Inferior parietal cortex (tissue), 1 donor: ENCODE measurements around the gene DENND1A.
A peak's percentile ranks its signal among the peaks of the same experiment; 100 is the strongest.

Experiments used
- DNase-seq: peaks from one replicate; pipeline ENCODE4 v3.0.0-alpha.2; 2016; ENCODE audit errors: extremely low spot score

Gene DENND1A

DNA sequence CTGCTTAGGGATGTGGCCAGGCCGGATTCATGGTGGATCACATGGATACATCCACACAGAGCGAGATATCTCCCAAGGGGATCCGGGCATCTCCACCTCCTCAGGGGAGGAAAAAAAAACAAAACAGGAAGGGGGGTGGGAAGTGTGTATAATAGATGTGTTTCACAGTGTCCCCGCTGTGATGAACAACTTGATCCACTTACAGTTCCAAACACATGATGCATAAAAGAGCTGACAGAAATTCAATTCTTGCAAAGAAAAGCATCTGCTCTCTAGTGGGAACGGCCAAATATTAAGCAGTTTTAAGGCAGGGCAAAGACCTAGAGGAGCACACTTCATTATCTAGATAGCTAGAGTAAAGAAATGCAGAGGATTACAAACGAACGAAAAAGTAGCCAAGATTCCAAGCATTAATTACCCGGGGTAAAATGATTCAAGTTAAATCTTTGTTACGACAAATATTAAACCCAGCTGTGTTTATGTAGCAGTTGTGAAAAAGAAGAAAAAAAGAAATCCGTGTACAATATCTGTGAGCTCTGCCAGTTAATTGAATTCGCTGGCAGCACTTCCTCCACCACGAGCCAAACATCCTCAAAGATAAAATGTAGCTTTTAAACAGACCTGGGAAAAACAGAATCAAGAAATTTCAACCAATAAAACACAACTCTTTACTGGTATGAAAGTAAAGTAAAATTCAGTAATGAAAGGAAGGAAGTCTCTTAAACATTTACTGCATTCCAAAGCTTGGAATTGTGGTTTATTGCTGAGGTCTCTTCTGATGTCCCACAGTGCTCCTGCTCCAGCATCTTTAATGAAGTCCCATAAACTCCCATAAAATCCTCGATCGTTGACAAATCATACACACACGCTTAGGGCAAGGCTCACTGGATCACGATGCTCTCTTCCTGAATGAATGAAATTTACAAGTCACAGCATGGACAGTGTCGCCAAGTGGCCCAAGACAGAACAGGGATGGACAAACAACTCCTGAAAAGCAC is 360.9 kb downstream of the DENND1A start:
- DNase-seq, result no peak

DNA sequence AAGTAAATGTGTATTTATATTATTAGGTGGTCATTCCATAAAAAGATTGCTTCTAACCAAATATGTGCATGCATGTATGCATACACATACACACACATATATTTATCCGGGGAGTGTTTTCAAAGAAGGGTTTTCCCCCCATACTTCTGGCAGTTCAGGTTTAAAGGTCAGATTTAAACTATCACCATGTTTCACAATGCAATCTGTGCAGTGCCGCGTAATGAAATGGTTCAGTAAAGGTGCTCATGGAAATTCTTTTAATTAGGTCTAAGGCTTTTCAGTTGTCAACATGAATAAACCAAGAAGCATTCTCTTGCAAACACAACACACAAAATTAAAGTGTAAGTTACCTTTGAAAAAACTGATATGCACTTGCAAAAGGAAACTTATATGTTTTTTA is 362.9 kb downstream of the DENND1A start:
- DNase-seq, result no peak

DNA sequence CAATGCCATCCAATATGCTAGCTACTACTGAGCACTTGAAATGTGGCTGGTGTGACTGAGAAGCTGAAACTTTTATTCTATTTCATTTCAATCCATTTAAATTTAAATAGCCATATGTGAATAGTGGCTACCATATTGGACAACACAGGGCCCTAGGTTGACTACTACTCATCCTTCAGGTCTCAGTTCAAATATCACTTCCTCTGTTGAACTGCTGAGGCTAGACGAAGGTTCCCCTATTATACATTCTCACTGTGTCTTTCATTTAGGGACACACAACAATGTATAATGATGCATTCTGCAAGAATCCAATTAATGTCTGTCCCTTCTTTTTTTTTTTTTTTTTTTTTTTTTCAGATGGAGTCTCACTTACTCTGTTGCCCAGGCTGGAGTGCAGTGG is 365.3 kb downstream of the DENND1A start:
- no peak for DNase-seq

DNA sequence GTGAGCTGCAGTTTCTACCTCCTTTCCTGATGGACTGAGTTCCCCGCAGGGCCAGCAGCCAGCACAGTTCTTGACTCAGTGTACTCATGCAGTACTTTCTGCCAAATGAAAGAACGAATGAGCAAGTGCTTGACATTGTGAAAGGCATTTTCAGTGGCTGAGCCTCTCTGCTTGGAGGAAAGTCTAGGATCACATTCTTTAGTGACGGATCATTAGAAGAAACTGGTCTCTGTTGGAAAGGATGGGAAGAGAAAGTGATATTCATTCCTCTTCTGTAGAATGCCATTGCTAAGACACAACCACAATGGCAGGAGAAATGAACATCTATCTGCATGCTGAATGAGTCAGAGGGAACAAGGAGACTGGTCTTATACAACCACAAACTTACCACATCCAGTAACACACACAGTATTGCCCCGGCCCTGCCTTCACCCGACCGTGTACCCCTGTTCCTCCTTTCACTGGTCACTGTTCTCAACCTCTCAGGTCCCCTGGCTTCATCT is 367.0 kb downstream of the DENND1A start:
- no peak for DNase-seq

DNA sequence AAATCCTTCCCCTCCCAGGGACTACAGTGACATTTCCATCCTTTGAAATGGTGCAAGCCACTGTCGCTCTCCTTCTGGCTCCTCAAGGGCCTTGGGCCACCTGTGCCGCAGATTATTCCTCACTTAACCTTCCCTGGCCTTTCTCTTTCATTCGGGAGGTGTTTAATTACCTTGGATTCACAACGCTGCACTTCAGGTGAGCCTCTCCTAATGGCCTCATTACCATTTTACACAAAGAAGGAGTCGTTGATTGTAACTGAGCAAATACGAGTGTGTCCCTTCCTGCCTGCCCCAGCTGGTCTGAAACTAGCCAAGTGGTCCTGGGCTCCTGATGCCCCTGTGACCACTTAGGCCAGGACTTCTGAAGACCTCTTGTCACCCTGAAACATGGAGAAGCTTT is 368.9 kb downstream of the DENND1A start:
- DNase-seq, result no peak

DNA sequence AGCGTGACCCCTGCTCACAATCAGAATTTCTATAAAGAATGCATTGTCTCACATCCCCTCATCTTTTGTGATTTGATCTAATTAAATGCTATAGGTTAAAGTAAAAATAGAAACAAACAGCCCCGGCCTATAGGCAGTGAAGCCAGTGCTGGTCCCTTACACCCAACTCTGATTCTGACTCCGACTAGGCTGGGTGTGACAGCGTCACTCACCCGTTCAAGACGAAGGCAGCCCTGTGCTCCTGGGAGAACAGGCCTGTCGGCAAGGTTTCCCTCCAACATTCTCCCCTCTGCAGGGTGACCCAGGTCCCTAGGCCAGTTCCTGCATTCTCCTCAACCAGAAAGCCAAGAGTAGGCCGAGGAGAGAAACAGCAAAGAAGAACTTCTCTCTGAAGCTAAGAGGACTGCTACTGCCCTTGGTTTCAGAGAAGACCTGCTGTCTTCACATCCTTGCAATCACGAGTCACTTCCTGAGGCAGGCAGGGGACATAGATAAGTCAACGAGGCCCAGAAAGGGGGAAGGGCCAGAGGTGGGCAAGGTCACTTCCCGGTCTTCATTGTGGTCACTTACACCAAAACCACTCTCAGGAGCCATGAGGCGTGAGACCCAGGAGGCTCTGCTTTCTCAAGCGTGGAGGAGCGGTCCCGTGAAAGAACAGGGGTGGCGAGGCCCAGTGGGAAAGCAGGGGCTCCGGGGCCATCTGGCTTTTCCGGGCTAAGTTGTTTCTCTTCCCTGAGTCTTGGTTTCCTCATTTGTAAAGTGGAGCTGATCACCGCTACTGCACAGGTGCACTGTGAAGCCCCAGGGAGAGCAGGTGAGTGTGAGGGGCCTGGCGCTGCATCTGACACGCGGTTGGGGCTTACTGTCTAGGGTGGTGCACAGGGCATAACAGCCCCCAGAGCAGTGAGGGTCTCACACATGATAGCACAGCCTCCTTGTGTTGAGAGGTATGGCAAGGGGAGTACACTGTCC is 373.2 kb downstream of the DENND1A start:
- no peak for DNase-seq

DNA sequence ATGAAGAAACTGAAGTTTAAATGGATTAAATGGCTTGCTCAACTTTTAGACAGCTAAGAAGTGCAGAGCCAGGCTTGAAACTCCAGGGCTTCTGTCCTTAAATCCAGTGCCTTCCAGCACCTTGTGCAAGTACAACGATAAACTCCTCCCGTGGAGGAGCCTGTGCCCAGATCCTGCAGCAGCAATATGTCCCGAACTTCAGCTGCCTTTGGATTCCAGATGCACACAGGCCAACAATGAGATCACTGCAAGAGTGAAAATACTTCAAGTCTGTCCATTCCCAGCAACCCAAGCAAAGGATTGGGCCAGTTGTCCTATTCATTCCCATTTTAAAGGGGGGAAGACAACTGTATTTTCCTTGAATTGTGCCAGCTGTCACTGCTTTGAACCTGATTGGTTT is 374.3 kb downstream of the DENND1A start:
- no peak for DNase-seq

DNA sequence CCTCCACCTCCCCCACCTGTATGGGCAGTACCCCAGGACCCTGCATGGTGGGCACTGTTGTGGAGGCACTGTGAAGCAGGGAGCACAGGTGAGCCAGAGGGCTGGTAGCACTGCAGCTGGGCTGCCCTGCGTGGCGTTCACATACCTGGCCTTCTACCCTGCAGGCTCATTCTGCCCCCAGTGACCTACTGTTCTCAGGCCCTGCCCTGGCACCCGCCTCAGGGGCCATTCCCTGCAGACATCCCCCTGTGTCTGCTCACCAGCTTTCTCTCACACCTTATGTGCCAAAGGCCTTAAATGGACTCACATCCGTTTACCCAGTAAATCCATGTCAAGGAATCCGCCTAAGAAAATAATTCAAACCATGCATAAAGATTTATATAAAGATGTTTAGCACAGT is 377.4 kb downstream of the DENND1A start:
- no peak for DNase-seq

DNA sequence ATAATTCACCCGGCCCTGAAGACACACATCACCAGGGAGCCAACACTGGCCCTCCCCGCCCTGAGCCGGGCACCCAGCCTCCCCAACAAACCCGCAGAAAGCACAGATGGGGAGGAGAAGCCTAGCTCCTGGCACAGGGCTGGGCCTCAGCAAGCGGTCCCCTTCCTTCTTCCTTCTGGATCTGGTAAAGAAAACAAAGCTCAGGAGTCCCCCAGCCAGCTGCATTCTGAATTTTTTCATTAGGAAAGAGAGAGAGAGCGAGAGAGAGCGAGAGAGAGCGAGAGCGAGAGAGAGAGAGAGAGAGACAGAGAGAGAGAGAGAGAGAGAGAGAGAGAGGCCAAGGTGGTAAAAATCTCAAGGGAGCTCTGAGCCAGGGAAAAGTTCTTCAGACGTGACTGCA is 378.2 kb downstream of the DENND1A start:
- DNase-seq, result no peak

DNA sequence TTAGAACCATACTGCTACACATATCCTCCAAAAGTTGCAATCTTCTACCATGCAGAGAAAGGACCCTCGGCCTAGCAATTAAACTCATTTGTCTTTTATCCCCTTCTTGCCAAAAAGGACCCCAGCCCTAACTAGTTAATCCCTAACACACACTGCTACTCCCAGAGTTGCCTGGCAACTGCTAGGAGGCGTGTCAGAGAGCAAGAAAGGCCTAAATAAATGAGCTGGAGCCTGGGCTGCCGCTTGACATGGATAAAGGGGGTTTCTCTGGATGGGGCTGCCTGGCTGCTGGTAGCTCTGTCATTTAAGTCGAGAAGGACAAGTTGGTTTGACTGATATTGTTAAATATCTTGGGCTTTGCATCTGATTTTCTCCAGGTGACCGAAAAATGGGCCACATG is 379.1 kb downstream of the DENND1A start:
- DNase-seq, result no peak

DNA sequence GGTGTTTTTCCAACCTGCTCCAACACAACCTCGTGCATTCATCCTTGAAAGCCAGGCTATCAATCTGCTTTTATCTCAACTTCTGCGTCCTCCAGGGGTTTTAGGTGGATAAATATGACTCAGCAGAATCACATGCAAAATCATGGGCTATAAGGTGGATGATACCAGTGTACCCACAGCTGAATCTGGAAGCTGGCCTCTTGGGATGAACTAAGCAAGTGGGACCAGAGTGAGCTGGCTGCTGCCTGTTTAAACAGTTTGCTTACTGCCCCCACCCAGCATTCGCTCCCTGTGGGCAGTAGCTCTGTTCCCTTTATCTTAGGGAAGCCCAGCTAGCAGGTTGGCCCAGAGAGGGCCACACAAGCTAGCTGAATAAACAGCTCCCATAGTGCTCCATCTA is 379.9 kb downstream of the DENND1A start:
- peak; percentile 13 for DNase-seq

DNA sequence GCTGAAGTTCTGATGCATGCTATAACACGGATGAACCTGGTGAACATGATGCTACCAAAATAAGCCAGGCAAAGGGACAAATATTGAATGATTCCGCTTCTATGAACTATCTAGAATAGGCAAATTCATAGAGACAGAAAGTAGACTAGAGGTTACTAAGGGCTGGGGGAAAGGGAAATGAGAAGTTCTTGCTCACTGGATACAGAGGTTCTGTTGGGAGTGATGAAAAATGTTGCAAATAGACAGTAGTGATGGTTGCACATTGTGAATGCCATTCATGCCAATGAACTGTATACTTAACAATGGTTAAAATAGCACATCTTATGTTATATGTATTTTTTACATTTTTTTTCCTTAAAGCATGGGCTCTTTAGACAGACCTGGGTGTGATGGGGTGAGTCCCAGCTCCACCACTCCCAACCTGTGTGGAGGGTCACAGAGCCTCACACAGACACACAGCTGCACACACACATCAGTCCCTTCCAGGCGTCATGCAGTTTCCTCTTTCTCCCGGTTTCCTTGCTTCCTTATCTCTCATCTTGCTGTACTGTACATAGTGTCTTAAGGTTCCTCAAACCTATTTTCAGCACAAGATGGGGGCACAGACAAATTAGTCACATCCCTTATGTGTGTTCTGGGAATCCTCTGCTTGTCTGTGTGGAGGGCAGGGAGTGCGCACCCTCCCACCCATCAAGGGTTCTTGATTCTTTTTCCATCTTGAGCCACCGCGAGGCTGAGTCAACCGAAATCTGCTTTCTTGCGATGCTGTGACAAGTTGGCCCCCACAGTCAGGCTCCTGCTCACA is 381.0 kb downstream of the DENND1A start:
- peak; percentile 34 for DNase-seq

DNA sequence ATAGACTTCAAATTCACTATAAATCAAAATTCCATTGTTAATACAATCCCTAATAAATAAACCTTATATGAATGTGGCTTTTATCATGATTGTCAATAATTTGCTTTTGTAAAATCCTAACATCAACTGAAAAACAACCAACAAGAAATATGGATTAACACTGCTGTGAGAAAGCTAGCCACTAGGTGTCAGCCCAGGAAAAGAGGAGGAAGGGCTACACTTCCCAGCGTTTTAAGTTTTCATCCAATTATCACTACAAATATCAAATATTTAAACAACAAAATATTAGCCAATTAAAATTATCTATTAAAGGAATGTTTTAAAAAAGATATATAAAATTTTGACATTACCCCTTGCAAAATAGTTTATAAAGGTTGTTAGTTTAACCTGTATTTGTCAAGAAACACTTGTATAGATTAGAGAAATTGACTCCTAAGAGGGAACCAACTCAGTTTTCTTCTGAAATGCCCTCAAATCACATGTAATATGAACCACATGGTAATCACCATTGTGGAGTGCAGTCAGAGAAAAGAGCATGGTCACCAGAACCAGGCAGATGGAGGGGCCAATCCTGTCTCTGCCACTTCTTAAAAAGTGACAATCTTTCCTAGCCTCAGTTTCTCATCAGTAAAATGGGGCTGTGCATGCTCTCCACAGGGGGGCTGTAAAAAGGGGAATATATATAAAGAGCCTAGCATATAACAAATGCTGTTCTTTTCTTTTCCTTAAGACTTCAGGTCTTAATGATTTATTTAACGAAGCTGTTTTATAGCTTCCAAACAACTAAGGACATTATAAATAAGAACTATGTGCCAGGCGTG is 385.7 kb downstream of the DENND1A start:
- DNase-seq, result peak; percentile 71

DNA sequence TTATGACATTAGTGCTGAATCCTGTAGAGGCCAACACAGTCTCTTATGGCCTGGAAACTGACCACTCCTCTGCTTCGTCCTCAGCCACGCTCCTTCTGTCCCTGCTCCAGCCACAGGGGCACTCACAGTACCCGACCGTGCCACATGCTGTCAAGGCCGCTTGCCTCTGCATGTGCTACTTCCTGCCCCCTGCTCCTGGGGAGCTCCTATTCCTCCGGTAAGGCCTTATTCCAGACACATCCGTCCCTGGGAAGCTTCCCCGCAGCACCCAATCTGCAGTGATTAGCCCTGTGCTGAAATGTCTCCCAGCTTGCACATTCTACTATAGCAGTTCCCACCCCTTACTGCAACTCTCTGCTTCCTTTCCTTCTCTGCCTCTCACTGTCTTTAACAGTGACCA is 386.4 kb downstream of the DENND1A start:
- no peak for DNase-seq

DNA sequence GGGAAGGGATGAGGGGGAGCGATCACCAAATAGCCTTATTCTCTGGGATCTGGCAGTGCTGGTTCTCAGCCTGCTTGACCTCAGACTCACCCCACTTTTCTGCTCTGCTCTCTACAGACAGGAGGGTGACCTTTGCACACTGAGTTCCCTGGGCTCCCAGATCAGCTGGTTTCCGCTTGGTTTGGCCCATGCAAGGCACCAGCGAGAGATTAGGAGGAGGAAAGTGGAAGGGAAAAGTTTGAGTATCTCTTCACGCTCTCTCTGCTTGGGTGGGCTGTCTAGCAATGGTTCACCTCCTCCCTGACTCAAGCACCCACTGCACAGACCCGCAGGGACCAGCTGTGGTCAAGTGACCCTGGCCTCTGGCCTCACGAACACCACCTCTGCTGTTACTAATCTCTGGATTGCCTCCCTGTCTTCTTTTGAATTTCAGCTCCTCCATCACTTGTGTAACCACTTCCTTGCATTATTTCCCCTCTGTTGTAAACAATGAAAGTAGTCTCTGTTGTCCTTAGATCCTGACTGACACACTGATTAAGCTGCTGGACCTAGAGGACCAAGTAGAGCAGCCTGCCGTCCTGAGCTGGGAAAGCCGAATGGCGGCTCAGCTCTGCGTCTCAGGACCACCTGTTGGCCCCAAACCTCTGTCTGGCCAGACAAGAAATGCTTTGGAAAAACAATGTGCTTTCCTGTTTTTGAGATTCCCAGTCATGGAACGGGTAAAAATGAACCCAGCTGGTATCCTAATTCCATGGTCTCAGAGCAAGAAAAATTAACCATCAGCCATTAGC is 387.3 kb downstream of the DENND1A start:
- DNase-seq, result no peak

DNA sequence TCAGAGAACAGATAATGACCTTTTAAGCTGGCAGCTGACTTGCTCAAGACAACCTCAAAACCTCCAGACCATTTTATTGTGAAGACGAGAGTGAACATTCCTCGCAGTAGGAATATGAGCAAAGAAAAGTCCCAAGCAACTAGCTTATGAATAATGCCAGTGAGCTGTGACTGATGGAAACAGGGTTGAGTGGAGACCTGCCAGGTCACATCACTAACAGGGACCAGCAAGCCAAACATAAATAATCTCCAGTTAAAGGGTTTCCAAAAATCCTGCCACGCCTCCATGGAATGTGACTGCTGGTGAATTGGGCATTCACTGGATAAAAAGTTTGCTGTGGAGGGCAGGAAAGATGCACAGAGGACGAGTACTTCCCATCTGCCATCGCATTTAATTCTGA is 388.5 kb downstream of the DENND1A start:
- DNase-seq, result no peak

DNA sequence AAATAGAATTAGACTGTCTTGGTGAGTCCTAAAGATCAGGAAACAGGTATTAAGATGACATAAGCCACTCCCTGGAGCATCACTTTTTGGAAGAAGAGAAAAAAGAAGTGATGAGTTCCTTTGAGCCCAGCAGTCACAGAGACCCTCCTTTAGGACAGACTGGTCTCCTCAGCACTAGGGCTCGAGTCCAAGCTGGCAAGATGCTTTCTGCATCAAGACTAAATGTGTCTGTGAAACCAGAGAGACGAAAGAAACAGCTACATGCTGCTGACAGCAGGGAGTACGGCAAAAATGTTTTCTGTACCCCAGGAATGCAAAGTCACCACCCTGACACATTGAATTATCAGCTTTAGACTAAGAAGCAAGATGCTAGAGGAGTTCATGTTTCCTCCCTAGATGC is 389.5 kb downstream of the DENND1A start:
- no peak for DNase-seq

DNA sequence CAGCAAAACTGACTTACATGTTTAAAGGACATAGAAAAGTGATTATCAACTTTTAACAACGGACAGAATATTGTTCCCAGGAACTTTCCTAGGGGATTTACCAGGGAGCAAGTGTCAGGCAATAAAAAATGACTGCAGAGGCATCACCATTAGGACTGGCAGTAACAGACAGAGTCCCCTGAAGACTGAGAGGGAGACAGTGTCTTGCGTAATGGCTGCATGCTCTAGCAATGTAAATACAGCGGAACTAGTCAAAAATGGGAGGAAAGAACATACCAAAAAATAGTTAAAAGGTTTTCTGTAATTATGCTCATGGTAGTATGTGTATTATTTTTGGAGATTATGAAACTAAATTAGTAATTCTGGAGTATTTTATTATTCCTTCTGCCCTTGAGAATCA is 392.1 kb downstream of the DENND1A start:
- no peak for DNase-seq

DNA sequence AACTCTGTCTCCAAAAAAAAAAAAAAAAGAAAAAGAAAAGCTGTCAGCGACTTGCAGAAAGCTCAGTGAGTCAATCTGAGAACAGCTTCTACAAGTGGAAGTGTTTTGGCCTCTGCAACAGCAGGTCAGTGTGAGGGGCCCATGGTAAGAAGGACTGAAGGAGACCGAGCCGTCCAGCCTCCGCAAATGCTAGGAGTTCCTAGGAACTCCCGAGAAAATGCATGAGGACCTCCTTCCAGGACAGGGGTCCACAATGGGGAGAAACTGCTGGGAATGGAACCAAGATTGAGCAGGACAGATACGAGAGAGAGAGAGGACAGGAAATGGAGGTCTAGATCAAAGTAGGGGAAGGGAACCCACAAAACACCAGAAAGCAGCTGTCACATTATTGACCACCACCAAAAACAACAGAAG is 393.5 kb downstream of the DENND1A start:
- DNase-seq, result no peak

DNA sequence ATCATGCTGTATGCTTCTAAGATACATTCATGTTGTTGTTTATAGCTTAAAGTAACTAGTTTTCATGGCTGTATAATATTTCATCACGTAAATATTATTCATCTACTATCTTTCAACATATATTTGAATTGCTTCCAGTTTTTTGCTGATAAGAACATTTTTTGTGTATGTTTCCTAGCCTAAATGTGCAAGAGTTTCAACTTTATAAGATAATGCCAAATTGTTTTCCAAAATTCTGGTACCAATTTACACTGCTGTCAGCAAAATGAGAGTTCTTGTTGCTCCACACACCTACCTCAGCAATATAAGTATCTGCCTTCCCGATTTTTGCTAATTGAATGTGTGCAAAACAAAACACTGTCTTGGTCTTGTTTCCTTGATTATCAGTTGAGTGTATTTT is 395.6 kb downstream of the DENND1A start:
- DNase-seq, result no peak
